ENCODE results near the gene KRTAP4-3. TPM values are rescaled to one million over a fixed set of nuclear protein-coding genes. Genes with fewer than 3 reads are reported as not detected.

KRTAP4-3 gene
- total and polyA plus RNA-seq, 2 experiments from 2014 or later = not detected

Other genes with a start within 250 kb of the KRTAP4-3 start
Only the 30 nearest of the 40 such genes appear.
- gene KRTAP1-5, start 141.0 kb downstream of the KRTAP4-3 start, total RNA-seq = not detected in 2 replicates
- gene KRTAP1-5, start 141.0 kb downstream of the KRTAP4-3 start, polyA plus RNA-seq = not detected in 2 replicates
- gene KRTAP1-4, start 138.0 kb downstream of the KRTAP4-3 start, total RNA-seq = not detected in 2 replicates
- gene KRTAP1-4, start 138.0 kb downstream of the KRTAP4-3 start, polyA plus RNA-seq = not detected in 2 replicates
- not detected in 2 replicates for gene KRTAP1-3, start 133.3 kb downstream of the KRTAP4-3 start, total RNA-seq
- not detected in 2 replicates for gene KRTAP1-3, start 133.3 kb downstream of the KRTAP4-3 start, polyA plus RNA-seq
- gene KRTAP1-1, start 126.8 kb downstream of the KRTAP4-3 start, total RNA-seq = not detected in 2 replicates
- gene KRTAP1-1, start 126.8 kb downstream of the KRTAP4-3 start, polyA plus RNA-seq = not detected in 2 replicates
- not detected in 2 replicates for gene KRTAP2-1, start 120.9 kb downstream of the KRTAP4-3 start, total RNA-seq
- gene KRTAP2-1, start 120.9 kb downstream of the KRTAP4-3 start, polyA plus RNA-seq = not detected in 2 replicates
- gene KRTAP2-2, start 113.0 kb downstream of the KRTAP4-3 start, total RNA-seq = not detected in 2 replicates
- gene KRTAP2-2, start 113.0 kb downstream of the KRTAP4-3 start, polyA plus RNA-seq = not detected in 2 replicates
- not detected in 2 replicates for gene KRTAP2-3, start 108.1 kb downstream of the KRTAP4-3 start, total RNA-seq
- not detected in 2 replicates for gene KRTAP2-3, start 108.1 kb downstream of the KRTAP4-3 start, polyA plus RNA-seq
- not detected in 2 replicates for gene KRTAP2-4, start 102.3 kb downstream of the KRTAP4-3 start, total RNA-seq
- not detected in 2 replicates for gene KRTAP2-4, start 102.3 kb downstream of the KRTAP4-3 start, polyA plus RNA-seq
- gene KRTAP4-7, start 84.1 kb downstream of the KRTAP4-3 start, total RNA-seq = not detected in 2 replicates
- gene KRTAP4-7, start 84.1 kb downstream of the KRTAP4-3 start, polyA plus RNA-seq = not detected in 2 replicates
- not detected in 2 replicates for gene KRTAP4-8, start 70.1 kb downstream of the KRTAP4-3 start, total RNA-seq
- gene KRTAP4-8, start 70.1 kb downstream of the KRTAP4-3 start, polyA plus RNA-seq = not detected in 2 replicates
- not detected in 2 replicates for gene KRTAP4-16, start 66.0 kb downstream of the KRTAP4-3 start, total RNA-seq
- gene KRTAP4-16, start 66.0 kb downstream of the KRTAP4-3 start, polyA plus RNA-seq = not detected in 2 replicates
- gene KRTAP4-9, start 62.8 kb downstream of the KRTAP4-3 start, total RNA-seq = not detected in 2 replicates
- gene KRTAP4-9, start 62.8 kb downstream of the KRTAP4-3 start, polyA plus RNA-seq = not detected in 2 replicates
- gene KRTAP4-11, start 49.8 kb downstream of the KRTAP4-3 start, total RNA-seq = not detected in 2 replicates
- gene KRTAP4-11, start 49.8 kb downstream of the KRTAP4-3 start, polyA plus RNA-seq = not detected in 2 replicates
- gene KRTAP4-12, start 44.0 kb downstream of the KRTAP4-3 start, total RNA-seq = not detected in 2 replicates
- not detected in 2 replicates for gene KRTAP4-12, start 44.0 kb downstream of the KRTAP4-3 start, polyA plus RNA-seq
- not detected in 2 replicates for gene KRTAP4-6, start 27.7 kb downstream of the KRTAP4-3 start, total RNA-seq
- gene KRTAP4-6, start 27.7 kb downstream of the KRTAP4-3 start, polyA plus RNA-seq = not detected in 2 replicates
- gene KRTAP4-5, start 18.4 kb downstream of the KRTAP4-3 start, total RNA-seq = not detected in 2 replicates
- gene KRTAP4-5, start 18.4 kb downstream of the KRTAP4-3 start, polyA plus RNA-seq = not detected in 2 replicates
- gene KRTAP4-4, start 7.5 kb downstream of the KRTAP4-3 start, total RNA-seq = not detected in 2 replicates
- not detected in 2 replicates for gene KRTAP4-4, start 7.5 kb downstream of the KRTAP4-3 start, polyA plus RNA-seq
- not detected in 2 replicates for gene KRTAP4-2, start 10.0 kb upstream of the KRTAP4-3 start, total RNA-seq
- not detected in 2 replicates for gene KRTAP4-2, start 10.0 kb upstream of the KRTAP4-3 start, polyA plus RNA-seq
- gene KRTAP4-1, start 16.7 kb upstream of the KRTAP4-3 start, total RNA-seq = not detected in 2 replicates
- not detected in 2 replicates for gene KRTAP4-1, start 16.7 kb upstream of the KRTAP4-3 start, polyA plus RNA-seq
- gene KRTAP9-1, start 21.7 kb upstream of the KRTAP4-3 start, total RNA-seq = not detected in 2 replicates
- gene KRTAP9-1, start 21.7 kb upstream of the KRTAP4-3 start, polyA plus RNA-seq = not detected in 2 replicates
- gene KRTAP9-2, start 58.4 kb upstream of the KRTAP4-3 start, total RNA-seq = not detected in 2 replicates
- not detected in 2 replicates for gene KRTAP9-2, start 58.4 kb upstream of the KRTAP4-3 start, polyA plus RNA-seq
- gene KRTAP9-3, start 64.2 kb upstream of the KRTAP4-3 start, total RNA-seq = not detected in 2 replicates
- not detected in 2 replicates for gene KRTAP9-3, start 64.2 kb upstream of the KRTAP4-3 start, polyA plus RNA-seq
- not detected in 2 replicates for gene KRTAP9-8, start 69.8 kb upstream of the KRTAP4-3 start, total RNA-seq
- not detected in 2 replicates for gene KRTAP9-8, start 69.8 kb upstream of the KRTAP4-3 start, polyA plus RNA-seq
- gene KRTAP9-4, start 81.5 kb upstream of the KRTAP4-3 start, total RNA-seq = not detected in 2 replicates
- not detected in 2 replicates for gene KRTAP9-4, start 81.5 kb upstream of the KRTAP4-3 start, polyA plus RNA-seq
- gene KRTAP9-9, start 87.2 kb upstream of the KRTAP4-3 start, total RNA-seq = not detected in 2 replicates
- not detected in 2 replicates for gene KRTAP9-9, start 87.2 kb upstream of the KRTAP4-3 start, polyA plus RNA-seq
- not detected in 2 replicates for gene KRTAP9-6, start 97.2 kb upstream of the KRTAP4-3 start, total RNA-seq
- gene KRTAP9-6, start 97.2 kb upstream of the KRTAP4-3 start, polyA plus RNA-seq = not detected in 2 replicates
- gene KRTAP9-7, start 107.5 kb upstream of the KRTAP4-3 start, total RNA-seq = not detected in 2 replicates
- not detected in 2 replicates for gene KRTAP9-7, start 107.5 kb upstream of the KRTAP4-3 start, polyA plus RNA-seq
- not detected in 2 replicates for gene KRTAP29-1, start 134.6 kb upstream of the KRTAP4-3 start, total RNA-seq
- not detected in 2 replicates for gene KRTAP29-1, start 134.6 kb upstream of the KRTAP4-3 start, polyA plus RNA-seq
- gene KRTAP16-1, start 141.1 kb upstream of the KRTAP4-3 start, total RNA-seq = not detected in 2 replicates
- not detected in 2 replicates for gene KRTAP16-1, start 141.1 kb upstream of the KRTAP4-3 start, polyA plus RNA-seq
- gene KRTAP17-1, start 147.5 kb upstream of the KRTAP4-3 start, total RNA-seq = not detected in 2 replicates
- gene KRTAP17-1, start 147.5 kb upstream of the KRTAP4-3 start, polyA plus RNA-seq = not detected in 2 replicates

All from cardiac muscle cell (in vitro differentiated cells and primary cell).